BJ (cell line): ENCODE data around the gene CYTH3. TPM values are rescaled to one million over a fixed set of nuclear protein-coding genes. Genes with fewer than 3 reads are reported as not detected.

Experiments
- CTCF ChIA-PET: fragments of 350-600 bp; formaldehyde crosslinking; extraction: SDS; loops from one replicate; lab custom pipeline; 2021; ENCODE audit warnings: antibody characterized with exemption, inconsistent platforms; lab: Yijun Ruan, JAX
- POLR2A ChIA-PET: fragments of 300-600 bp; sonication (Branson Sonifier 250); formaldehyde crosslinking; extraction: SDS; loops from one replicate; lab custom pipeline; 2021; ENCODE audit warnings: antibody characterized with exemption; lab: Charles Lee
- DNase-seq: peaks from one replicate; pipeline ENCODE4 v3.0.0-alpha.2; 2011; ENCODE audit warnings: low read depth
- H3K27me3 ChIP-seq: 2 replicates; pipeline ENCODE4 v1.6.0; 2011; ENCODE audit warnings: low read length; ENCODE audit not compliant: control insufficient read depth, insufficient read depth
- H3K36me3 ChIP-seq: 2 replicates; pipeline ENCODE4 v1.5.1; 2011; ENCODE audit warnings: low read length; ENCODE audit not compliant: control insufficient read depth, insufficient read depth
- H3K4me3 ChIP-seq: 2 replicates; pipeline ENCODE4 v1.5.1; 2011; ENCODE audit warnings: low read depth, mild to moderate bottlenecking, control low read depth, low read length
- CTCF ChIP-seq: IDR thresholded peaks from 2 replicates; pipeline ENCODE4 v1.5.1; 2011; ENCODE audit warnings: low read depth, mild to moderate bottlenecking, control low read depth, inconsistent platforms, low read length, moderate library complexity; ENCODE audit not compliant: insufficient read depth
- polyA plus RNA-seq: library from polyadenylated mRNA; depleted of rRNA; stranded (reverse); fragments of >200 nt; gene quantifications from 2 replicates; pipeline ENCODE4 v1.2.3, GENCODE V29; 2011

The CYTH3 gene
- polyA plus RNA-seq, 1 experiment = 45.5 TPM

GRCh38 chr7:6159524-6160031 is 112.8 kb downstream of the CYTH3 start:
- ChIA-PET CTCF (interaction anchor here (0.6 to 5.2 kb wide), 28 partner anchors 9 to 190 kb away, joined by 3 to 85 read pairs (median 5); no protein-coding TSS in a partner anchor), POLR2A (interaction anchor here (1.0 kb wide), 1 partner anchor 162 kb away, joined by 8 read pairs; no protein-coding TSS in a partner anchor)
- no peaks in the 10 kb centered on the region for H3K27me3 ChIP-seq
- no peak for TF ChIP-seq CTCF
- no peak overlapping the region for H3K4me3 ChIP-seq
- peaks cover 26% of the 10 kb centered on the region for H3K36me3 ChIP-seq
- DNase-seq = no peak

GRCh38 chr7:6159097-6159483 is 113.3 kb downstream of the CYTH3 start:
- Histone ChIP-seq H3K27me3 (no peaks in the 10 kb centered on the region), H3K36me3 (peaks cover 24% of the 10 kb centered on the region), H3K4me3 (no peak overlapping the region)
- ChIA-PET CTCF (interaction anchor here (1.0 to 5.2 kb wide), 13 partner anchors 10 to 165 kb away, joined by 3 to 85 read pairs (median 5); no protein-coding TSS in a partner anchor), POLR2A (no interaction called here)
- no peak for TF ChIP-seq CTCF
- peak; percentile 40 for DNase-seq

GRCh38 chr7:6158424-6159096 is 113.9 kb downstream of the CYTH3 start:
- CTCF ChIA-PET = interaction anchor here (1.0 to 5.2 kb wide), 8 partner anchors 18 to 166 kb away, joined by 3 to 85 read pairs (median 6); no protein-coding TSS in a partner anchor
- no peak for DNase-seq
- no peak for TF ChIP-seq CTCF
- Histone ChIP-seq H3K27me3 (no peaks in the 10 kb centered on the region), H3K36me3 (peaks cover 27% of the 10 kb centered on the region), H3K4me3 (no peak overlapping the region)
- POLR2A ChIA-PET = no interaction called here

DNA sequence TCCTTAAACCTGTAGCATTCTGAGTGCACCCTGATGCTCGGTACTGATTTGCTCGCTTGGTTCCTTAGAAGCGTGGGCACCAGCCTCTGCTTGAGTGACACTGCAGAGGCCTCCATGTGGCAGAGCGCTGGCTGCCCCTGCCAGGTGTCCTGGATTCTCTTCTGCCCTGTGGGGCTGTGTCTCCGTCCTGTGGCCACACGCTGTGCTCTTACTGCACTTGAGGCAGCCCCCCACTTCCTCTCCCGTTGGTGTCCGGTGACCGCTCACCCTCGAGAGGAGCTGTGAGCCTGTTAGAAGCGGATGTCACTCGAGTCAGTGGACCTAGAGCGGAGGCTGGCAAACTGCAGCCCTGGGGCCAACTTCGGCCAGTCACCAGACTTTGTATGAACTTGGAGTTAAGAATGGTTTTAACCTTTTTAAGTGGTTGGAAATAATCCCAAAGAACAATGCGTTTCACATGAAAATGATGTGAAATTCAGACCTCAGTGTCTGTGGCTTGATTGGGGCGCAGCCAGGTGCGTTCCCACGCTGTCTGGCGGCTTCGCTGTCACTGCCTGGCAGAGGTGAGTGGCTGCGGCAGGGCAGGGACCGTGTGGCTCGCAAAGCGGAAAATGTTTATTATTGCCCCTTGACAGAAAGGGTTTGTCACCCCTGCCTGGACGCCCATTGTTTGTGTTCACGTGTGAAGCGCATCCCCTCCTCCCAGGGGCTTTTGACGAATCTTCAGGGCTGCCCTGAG is 114.6 kb downstream of the CYTH3 start:
- Histone ChIP-seq H3K27me3 (no peaks in the 10 kb centered on the region), H3K36me3 (peaks cover 21% of the 10 kb centered on the region), H3K4me3 (no peak overlapping the region)
- no peak for TF ChIP-seq CTCF
- no peak for DNase-seq
- CTCF ChIA-PET = interaction anchor here (1.0 to 5.2 kb wide), 2 partner anchors 158 to 166 kb away, joined by 5 to 85 read pairs; no protein-coding TSS in a partner anchor
- POLR2A ChIA-PET = no interaction called here

GRCh38 chr7:6156734-6157133 is 115.7 kb downstream of the CYTH3 start:
- Histone ChIP-seq H3K4me3 (no peak overlapping the region), H3K27me3 (no peaks in the 10 kb centered on the region), H3K36me3 (peaks cover 18% of the 10 kb centered on the region)
- POLR2A ChIA-PET = no interaction called here
- DNase-seq = no peak
- no peak for TF ChIP-seq CTCF
- CTCF ChIA-PET = interaction anchor here (1.5 kb wide), 1 partner anchor 167 kb away, joined by 6 read pairs; no protein-coding TSS in a partner anchor
